ENCODE measurements around the gene TXNDC11.

DNA sequence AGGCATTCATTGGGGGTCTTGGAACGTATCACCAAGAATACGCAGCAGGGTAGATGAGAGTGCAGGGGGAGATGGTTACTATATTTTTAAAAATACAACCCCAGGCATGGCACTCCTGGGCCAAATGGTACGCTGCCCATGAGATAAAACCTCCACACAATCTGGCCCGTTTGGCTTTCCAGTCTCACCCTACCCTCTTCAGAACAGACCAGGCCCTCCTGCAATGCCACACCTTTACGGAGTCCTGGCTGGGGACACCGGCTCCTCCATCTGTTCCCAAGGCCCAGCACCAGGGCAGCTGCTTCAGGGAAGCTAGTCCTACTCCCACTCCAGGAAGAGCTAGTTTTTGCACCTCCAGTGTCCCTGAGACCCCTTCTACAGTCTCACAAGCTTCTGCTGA, 50.0 kb downstream of the TXNDC11 start:
- TF ChIP-seq POLR2AphosphoS5 (IDR thresholded peaks at IDR 0.05; ENCODE audit: low read depth) (no peak), CTCF (IDR thresholded peaks at IDR 0.05; ENCODE audit: insufficient read depth, low read length) (no peak), REST (IDR thresholded peaks at IDR 0.05; ENCODE audit: insufficient replicate concordance, low read depth) (no peak), GABPA (IDR thresholded peaks at IDR 0.05; ENCODE audit: low read depth) (no peak), SPI1 (IDR thresholded peaks at IDR 0.05; ENCODE audit: borderline replicate concordance, low read depth) (no peak)

Measured in HL-60 (cell line).